Measurements from ENCODE around the gene CARTPT. TPM values are rescaled to one million over a fixed set of nuclear protein-coding genes. Genes with fewer than 3 reads are reported as not detected.

The CARTPT gene
- total and polyA plus RNA-seq, 2 of the 8 experiments (the other 6 are each of a cell fraction or from before 2014, with no cell fraction given): not detected

- TF ChIP-seq CHD7 (IDR thresholded peaks at IDR 0.05; ENCODE audit: insufficient replicate concordance, low read length) (no peak), RXRA (IDR thresholded peaks at IDR 0.05; ENCODE audit: insufficient read depth, low read depth, low read length) (0 out of 2 replicates have a peak, but pooled peaks have one; percentile 78), ATF3 (IDR thresholded peaks at IDR 0.05; ENCODE audit: insufficient read depth, low read depth, low read length) (no peak), CREB1 (IDR thresholded peaks at IDR 0.05) (no peak), TBP (IDR thresholded peaks at IDR 0.05; ENCODE audit: low read depth, low read length) (no peak)
- TF ChIP-seq, protein P1, sequence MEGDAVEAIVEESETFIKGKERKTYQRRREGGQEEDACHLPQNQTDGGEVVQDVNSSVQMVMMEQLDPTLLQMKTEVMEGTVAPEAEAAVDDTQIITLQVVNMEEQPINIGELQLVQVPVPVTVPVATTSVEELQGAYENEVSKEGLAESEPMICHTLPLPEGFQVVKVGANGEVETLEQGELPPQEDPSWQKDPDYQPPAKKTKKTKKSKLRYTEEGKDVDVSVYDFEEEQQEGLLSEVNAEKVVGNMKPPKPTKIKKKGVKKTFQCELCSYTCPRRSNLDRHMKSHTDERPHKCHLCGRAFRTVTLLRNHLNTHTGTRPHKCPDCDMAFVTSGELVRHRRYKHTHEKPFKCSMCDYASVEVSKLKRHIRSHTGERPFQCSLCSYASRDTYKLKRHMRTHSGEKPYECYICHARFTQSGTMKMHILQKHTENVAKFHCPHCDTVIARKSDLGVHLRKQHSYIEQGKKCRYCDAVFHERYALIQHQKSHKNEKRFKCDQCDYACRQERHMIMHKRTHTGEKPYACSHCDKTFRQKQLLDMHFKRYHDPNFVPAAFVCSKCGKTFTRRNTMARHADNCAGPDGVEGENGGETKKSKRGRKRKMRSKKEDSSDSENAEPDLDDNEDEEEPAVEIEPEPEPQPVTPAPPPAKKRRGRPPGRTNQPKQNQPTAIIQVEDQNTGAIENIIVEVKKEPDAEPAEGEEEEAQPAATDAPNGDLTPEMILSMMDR (IDR thresholded peaks at IDR 0.05; ENCODE audit: control extremely low read depth in 1 of 3, insufficient read depth in 1 of 3, low read depth in 1 of 3, low read length in 3 of 3): peak; percentile 78 to 89 (median 80)
These were observed 38.8 kb downstream of the CARTPT start (continued) for GRCh38 chr5:71757590-71758543.

Measured in H1 (cell line).